Activated CD4-positive, alpha-beta T cell treated with anti-CD3 and anti-CD28 coated beads, Interleukin-2, amount 10 ng/mL, durations not matched to agents 7 days and 5 days (primary cell): ENCODE data around the gene GNAQ. TPM values are rescaled to one million over a fixed set of nuclear protein-coding genes. Genes with fewer than 3 reads are reported as not detected.
"Not testable (repeated sequence)": the region's sequence is repeated elsewhere in the genome, so short reads cannot be mapped to it uniquely, and the experiment has no call there.

Experiments used
- CTCF ChIA-PET: fragments of 350-600 bp; sonication (Branson Sonifier 250); formaldehyde crosslinking; loops from one replicate; lab custom pipeline; 2021; ENCODE audit warnings: antibody characterized with exemption; lab: Charles Lee
- POLR2A ChIA-PET: fragments of 350-600 bp; sonication (Branson Sonifier 250); formaldehyde crosslinking; loops from one replicate; lab custom pipeline; 2021; ENCODE audit warnings: antibody characterized with exemption; lab: Charles Lee
- DNase-seq: peaks from one replicate; pipeline ENCODE4 v3.0.0-alpha.2; 2020
- H3K27ac Mint-ChIP-seq: one replicate; pipeline ENCODE4 v1.8.0; 2021; ENCODE audit warnings: mild to moderate bottlenecking, moderate library complexity, mixed read lengths
- H3K27me3 Mint-ChIP-seq: one replicate; pipeline ENCODE4 v1.8.0; 2021; ENCODE audit warnings: mixed read lengths
- H3K36me3 Mint-ChIP-seq: one replicate; pipeline ENCODE4 v1.8.0; 2021; ENCODE audit warnings: low read depth, mixed read lengths
- H3K4me1 Mint-ChIP-seq: one replicate; pipeline ENCODE4 v1.8.0; 2021; ENCODE audit warnings: mixed read lengths
- H3K4me3 Mint-ChIP-seq: one replicate; pipeline ENCODE4 v1.8.0; 2021; ENCODE audit warnings: mild to moderate bottlenecking, moderate library complexity, mixed read lengths
- H3K9me3 Mint-ChIP-seq: one replicate; pipeline ENCODE4 v1.8.0; 2021; ENCODE audit warnings: mixed read lengths
- total RNA-seq, 2 experiments: library from RNA; stranded (reverse); gene quantifications; one replicate each; pipeline ENCODE4 v1.2.3, GENCODE V29; 2021

The GNAQ gene
- total RNA-seq, 2 experiments from 2014 or later: 28.1 to 31.8 TPM

DNA sequence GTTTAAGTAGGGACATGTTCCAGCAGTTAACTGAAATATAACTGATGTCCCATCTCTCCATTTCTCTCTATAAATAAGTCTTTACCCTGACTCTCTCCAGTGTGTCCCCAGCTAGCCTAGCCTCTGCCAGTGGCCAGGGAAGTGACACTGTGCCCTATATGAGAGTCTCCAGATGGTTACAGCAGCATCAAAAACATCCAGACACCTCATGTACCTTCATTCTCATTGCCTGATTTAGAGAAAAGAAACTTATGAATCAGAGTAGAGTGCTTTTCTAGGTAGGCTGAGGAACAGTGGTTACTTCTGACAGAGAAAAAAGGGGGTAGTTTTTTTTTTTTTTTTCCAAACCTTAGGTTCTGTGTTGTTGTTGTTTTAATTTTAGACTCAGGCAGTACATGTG lies 148.5 kb downstream of the GNAQ start:
- CTCF ChIA-PET: no interaction called here
- Mint-ChIP-seq H3K4me1 (peaks cover 24% of the 10 kb centered on the region), H3K27me3 (no peaks in the 10 kb centered on the region), H3K36me3 (peaks cover 5% of the 10 kb centered on the region), H3K9me3 (no peaks in the 10 kb centered on the region), H3K4me3 (no peak overlapping the region), H3K27ac (no peak overlapping the region)
- DNase-seq: no peak
- POLR2A ChIA-PET: no interaction called here

- POLR2A ChIA-PET: no interaction called here
- Mint-ChIP-seq H3K27ac (no peak overlapping the region), H3K36me3 (peaks cover 5% of the 10 kb centered on the region), H3K27me3 (no peaks in the 10 kb centered on the region), H3K9me3 (no peaks in the 10 kb centered on the region), H3K4me3 (no peak overlapping the region), H3K4me1 (peaks cover 24% of the 10 kb centered on the region)
- DNase-seq: no peak
- CTCF ChIA-PET: interaction anchor here (1.4 kb wide), 1 partner anchor 15 kb away, joined by 4 read pairs; no protein-coding TSS in a partner anchor
These were observed 149.3 kb downstream of the GNAQ start for GRCh38 chr9:77882294-77882693.

GRCh38 chr9:77881634-77882033 lies 150.0 kb downstream of the GNAQ start:
- H3K4me3 Mint-ChIP-seq, H3K27ac Mint-ChIP-seq, H3K9me3 Mint-ChIP-seq, POLR2A ChIA-PET, H3K27me3 Mint-ChIP-seq, H3K36me3 Mint-ChIP-seq, DNase-seq: not testable (repeated sequence)
- peaks cover 24% of the 10 kb centered on the region for H3K4me1 Mint-ChIP-seq
- CTCF ChIA-PET: interaction anchor here (1.4 kb wide), 1 partner anchor 15 kb away, joined by 4 read pairs; no protein-coding TSS in a partner anchor

DNA sequence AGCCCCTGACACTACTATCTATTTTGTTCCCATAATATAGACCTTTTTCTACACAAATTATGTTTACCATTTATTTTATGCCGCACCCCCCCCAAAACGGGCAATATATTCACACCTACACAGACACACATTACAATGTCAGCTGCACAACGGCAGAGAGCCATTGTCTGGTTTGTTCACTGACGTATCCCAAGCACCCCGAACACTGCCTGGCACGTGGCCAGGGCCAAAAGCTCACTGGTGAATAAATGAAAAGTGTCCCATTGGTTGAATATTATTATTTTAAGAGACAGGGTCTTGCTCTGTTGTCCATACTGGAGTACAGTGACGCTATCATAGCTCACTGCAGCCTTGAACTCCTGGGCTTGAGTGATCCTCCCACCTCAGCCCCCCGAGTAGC lies 150.5 kb downstream of the GNAQ start:
- Mint-ChIP-seq H3K9me3 (no peaks in the 10 kb centered on the region), H3K36me3 (peaks cover 5% of the 10 kb centered on the region), H3K27me3 (no peaks in the 10 kb centered on the region), H3K27ac (no peak overlapping the region), H3K4me1 (peaks cover 24% of the 10 kb centered on the region), H3K4me3 (no peak overlapping the region)
- CTCF ChIA-PET: interaction anchor here (0.7 to 1.6 kb wide), 3 partner anchors 16 to 214 kb away, joined by 3 to 4 read pairs (median 4); no protein-coding TSS in a partner anchor
- DNase-seq: no peak
- POLR2A ChIA-PET: no interaction called here

DNA sequence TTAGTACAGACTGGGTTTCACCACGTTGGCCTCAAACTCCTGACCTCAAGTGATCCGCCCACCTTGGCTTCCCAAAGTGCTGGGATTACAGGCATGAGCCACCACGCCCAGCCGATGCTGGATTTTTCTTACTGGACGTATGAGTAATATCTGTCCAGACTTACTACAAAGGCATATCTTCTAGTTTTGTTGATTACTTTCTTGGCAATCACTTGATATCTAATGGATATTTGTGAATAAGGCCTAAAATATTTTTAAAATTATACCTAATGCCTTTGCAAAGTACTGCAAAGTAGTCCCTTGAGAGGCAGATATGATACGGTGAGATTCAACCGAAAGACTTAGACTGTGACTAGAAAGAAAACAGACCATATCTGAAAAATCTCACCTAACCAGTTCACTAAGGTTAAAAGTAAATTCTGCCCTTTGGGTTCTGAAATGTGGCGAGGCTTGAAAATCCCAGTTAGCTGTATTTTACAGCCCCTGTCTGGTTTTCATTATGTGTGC lies 152.1 kb downstream of the GNAQ start:
- peaks cover 16% of the 10 kb centered on the region for H3K4me1 Mint-ChIP-seq
- DNase-seq: no peak
- H3K36me3 Mint-ChIP-seq: peaks cover 5% of the 10 kb centered on the region
- CTCF ChIA-PET: interaction anchor here (1.6 kb wide), 1 partner anchor 14 kb away, joined by 4 read pairs; no protein-coding TSS in a partner anchor
- H3K27me3 Mint-ChIP-seq: no peaks in the 10 kb centered on the region
- POLR2A ChIA-PET: no interaction called here
- H3K4me3 Mint-ChIP-seq: no peak overlapping the region
- no peaks in the 10 kb centered on the region for H3K9me3 Mint-ChIP-seq
- H3K27ac Mint-ChIP-seq: no peak overlapping the region

- H3K27me3 Mint-ChIP-seq, DNase-seq, POLR2A ChIA-PET, H3K9me3 Mint-ChIP-seq, H3K27ac Mint-ChIP-seq, H3K36me3 Mint-ChIP-seq, H3K4me3 Mint-ChIP-seq, CTCF ChIA-PET: not testable (repeated sequence)
- H3K4me1 Mint-ChIP-seq: peaks cover 11% of the 10 kb centered on the region
These were observed 152.8 kb downstream of the GNAQ start for GRCh38 chr9:77878793-77879192.

DNA sequence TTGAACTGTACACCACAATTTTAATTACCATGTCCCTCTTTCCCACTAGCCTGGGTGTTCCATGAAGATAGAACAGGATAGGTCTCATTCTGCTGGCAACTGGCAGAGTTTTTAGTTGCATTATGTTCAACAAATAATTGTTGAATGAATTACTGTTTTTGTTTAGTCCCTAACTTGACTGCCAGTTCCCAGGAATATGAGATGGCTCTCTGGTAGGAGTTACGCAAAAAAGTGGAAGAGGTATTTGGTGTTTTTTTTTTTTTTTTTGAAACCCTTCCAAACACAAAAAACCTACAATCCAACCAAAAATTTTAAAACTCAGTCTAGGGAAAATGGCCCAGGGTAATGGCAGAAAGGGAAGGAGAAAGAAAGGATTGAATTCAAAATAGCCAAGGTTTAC lies 153.6 kb downstream of the GNAQ start:
- no peaks in the 10 kb centered on the region for H3K27me3 Mint-ChIP-seq
- peaks cover 9% of the 10 kb centered on the region for H3K36me3 Mint-ChIP-seq
- POLR2A ChIA-PET: no interaction called here
- no peak overlapping the region for H3K27ac Mint-ChIP-seq
- H3K4me3 Mint-ChIP-seq: no peak overlapping the region
- no peak for DNase-seq
- H3K4me1 Mint-ChIP-seq: peaks cover 4% of the 10 kb centered on the region
- CTCF ChIA-PET: no interaction called here
- H3K9me3 Mint-ChIP-seq: peaks cover 3% of the 10 kb centered on the region

- Mint-ChIP-seq H3K36me3 (peaks cover 7% of the 10 kb centered on the region), H3K9me3 (peaks cover 3% of the 10 kb centered on the region), H3K4me3 (no peak overlapping the region), H3K27ac (no peak overlapping the region), H3K27me3 (no peaks in the 10 kb centered on the region), H3K4me1 (no peaks in the 10 kb centered on the region)
- ChIA-PET POLR2A (no interaction called here), CTCF (no interaction called here)
- no peak for DNase-seq
These were observed 155.0 kb downstream of the GNAQ start for GRCh38 chr9:77876590-77876989.

GRCh38 chr9:77876091-77876490 lies 155.5 kb downstream of the GNAQ start:
- no peak for DNase-seq
- Mint-ChIP-seq H3K27ac (no peak overlapping the region), H3K27me3 (no peaks in the 10 kb centered on the region), H3K4me3 (no peak overlapping the region), H3K9me3 (peaks cover 3% of the 10 kb centered on the region), H3K4me1 (no peaks in the 10 kb centered on the region), H3K36me3 (peaks cover 7% of the 10 kb centered on the region)
- CTCF ChIA-PET: no interaction called here
- POLR2A ChIA-PET: no interaction called here

DNA sequence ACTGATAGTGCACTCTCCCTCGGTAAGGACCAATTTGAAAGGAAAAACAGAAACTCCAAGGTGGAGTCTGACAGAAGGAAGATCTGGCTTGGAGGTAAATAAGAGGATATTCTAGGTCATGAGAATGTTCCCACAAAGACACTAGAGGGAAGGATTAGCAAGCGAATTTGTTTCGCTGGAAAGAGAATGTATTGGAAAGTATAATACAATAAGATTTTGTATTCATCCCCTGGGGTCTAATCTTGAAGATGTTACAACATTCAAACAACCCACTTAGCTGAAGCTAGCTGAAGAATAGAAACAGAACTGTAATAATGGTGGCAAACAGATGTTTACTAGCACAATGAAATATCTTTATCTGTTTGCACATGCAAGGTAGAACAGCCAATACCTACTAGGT lies 158.7 kb downstream of the GNAQ start:
- ChIA-PET POLR2A (no interaction called here), CTCF (no interaction called here)
- Mint-ChIP-seq H3K36me3 (peaks cover 4% of the 10 kb centered on the region), H3K4me1 (no peaks in the 10 kb centered on the region), H3K27me3 (no peaks in the 10 kb centered on the region), H3K9me3 (peaks cover 3% of the 10 kb centered on the region), H3K4me3 (no peak overlapping the region), H3K27ac (no peak overlapping the region)
- no peak for DNase-seq

DNA sequence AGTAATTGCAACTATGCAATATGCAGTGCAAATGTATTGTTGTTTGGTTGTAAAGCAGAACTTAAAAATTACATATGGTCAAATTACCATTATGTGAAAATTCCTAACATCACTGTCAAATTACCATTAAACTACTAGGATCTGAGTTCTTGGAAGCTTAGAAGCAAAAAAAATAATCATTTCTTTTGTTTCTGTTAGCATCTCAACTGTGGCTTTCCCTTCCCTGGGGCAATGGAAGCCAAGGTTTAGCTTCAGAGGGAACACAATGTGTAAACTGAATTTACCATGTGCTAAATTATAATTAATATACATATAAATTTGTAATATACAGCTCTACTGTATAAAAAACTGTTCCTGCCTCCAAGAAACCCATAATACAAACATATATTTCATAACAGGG lies 159.4 kb downstream of the GNAQ start:
- H3K27ac Mint-ChIP-seq: no peak overlapping the region
- ChIA-PET CTCF (no interaction called here), POLR2A (no interaction called here)
- peaks cover 4% of the 10 kb centered on the region for H3K36me3 Mint-ChIP-seq
- no peak for DNase-seq
- no peak overlapping the region for H3K4me3 Mint-ChIP-seq
- H3K9me3 Mint-ChIP-seq: peaks cover 3% of the 10 kb centered on the region
- no peaks in the 10 kb centered on the region for H3K27me3 Mint-ChIP-seq
- no peaks in the 10 kb centered on the region for H3K4me1 Mint-ChIP-seq

DNA sequence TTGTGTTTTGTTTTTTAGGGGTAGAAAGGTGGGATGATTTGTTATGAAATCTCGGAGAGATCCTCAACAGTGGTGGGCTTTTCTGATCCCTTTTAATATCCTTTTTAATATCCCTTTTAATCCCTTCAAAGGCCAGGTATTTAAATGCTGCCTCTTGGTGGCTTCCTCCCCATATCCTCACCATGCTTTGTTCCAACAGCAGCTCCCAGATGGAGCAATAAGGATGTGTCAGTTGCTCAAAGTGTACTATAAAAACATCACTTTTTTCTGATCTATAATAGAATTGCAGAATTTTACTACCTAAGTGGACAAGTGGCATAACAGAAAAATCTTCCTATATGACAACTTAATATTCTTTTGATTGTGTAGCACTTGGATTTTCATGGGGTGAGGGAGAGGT lies 160.1 kb downstream of the GNAQ start:
- no peak for DNase-seq
- Mint-ChIP-seq H3K4me1 (no peaks in the 10 kb centered on the region), H3K36me3 (peaks cover 4% of the 10 kb centered on the region), H3K9me3 (peaks cover 3% of the 10 kb centered on the region), H3K4me3 (no peak overlapping the region), H3K27me3 (no peaks in the 10 kb centered on the region), H3K27ac (no peak overlapping the region)
- POLR2A ChIA-PET: no interaction called here
- CTCF ChIA-PET: no interaction called here

DNA sequence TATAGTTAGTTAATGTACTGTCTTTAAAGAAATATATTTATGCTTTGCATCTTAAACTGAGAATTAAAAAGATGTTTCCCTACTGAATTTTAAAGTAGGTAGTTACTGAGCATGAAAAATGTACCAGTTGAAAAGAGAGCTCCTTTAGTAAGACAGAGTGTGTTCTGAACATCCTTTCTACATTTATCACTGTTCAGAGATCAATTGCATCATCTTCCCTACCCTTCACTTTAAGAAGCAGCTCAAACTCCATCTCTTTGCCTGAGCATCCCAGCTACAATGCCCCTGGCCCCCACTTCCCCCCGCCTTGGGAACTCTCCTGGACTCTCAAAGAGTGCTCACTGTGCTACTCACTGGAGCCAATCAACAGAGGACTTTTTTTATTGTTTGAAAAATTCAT lies 164.7 kb downstream of the GNAQ start:
- H3K4me3 Mint-ChIP-seq: no peak overlapping the region
- POLR2A ChIA-PET: no interaction called here
- peaks cover 32% of the 10 kb centered on the region for H3K36me3 Mint-ChIP-seq
- H3K27ac Mint-ChIP-seq: no peak overlapping the region
- H3K9me3 Mint-ChIP-seq: peaks cover 17% of the 10 kb centered on the region
- no peak for DNase-seq
- CTCF ChIA-PET: interaction anchor here (0.8 kb wide), 1 partner anchor 13 kb away, joined by 3 read pairs; no protein-coding TSS in a partner anchor
- peaks cover 7% of the 10 kb centered on the region for H3K4me1 Mint-ChIP-seq
- H3K27me3 Mint-ChIP-seq: no peaks in the 10 kb centered on the region
